Keratinocyte (primary cell): ENCODE data around the gene STKLD1. TPM values are rescaled to one million over a fixed set of nuclear protein-coding genes. Genes with fewer than 3 reads are reported as not detected.

ENCODE experiments used
- DNase-seq: peaks from one replicate; pipeline ENCODE4 v3.0.0-alpha.2; 2011; ENCODE audit warnings: low read depth, missing footprints, low spot score
- FAIRE-seq: peaks from 2 replicates; lab custom pipeline; 2011; peaks lifted over from hg19 to GRCh38; lab: Jason Lieb, UNC
- H2AFZ ChIP-seq: 2 replicates; pipeline ENCODE4 v1.6.0; 2012; ENCODE audit warnings: low read length, control low read depth, inconsistent platforms; ENCODE audit not compliant: control insufficient read depth
- H3K27ac ChIP-seq: 2 replicates; pipeline ENCODE4 v1.5.1; 2011; ENCODE audit warnings: low read length; ENCODE audit not compliant: control insufficient read depth, insufficient read depth
- H3K27me3 ChIP-seq: 3 replicates; pipeline ENCODE4 v1.6.0; 2011; ENCODE audit warnings: low read length; ENCODE audit not compliant: control insufficient read depth, insufficient read depth; ENCODE audit errors: extremely low read depth
- H3K36me3 ChIP-seq, 2 experiments: 2 replicates in 1 of 2; 3 replicates in 1 of 2; pipeline ENCODE4 v1.5.1; 2011; ENCODE audit warnings: low read length in 2 of 2, mild to moderate bottlenecking in 1 of 2; ENCODE audit not compliant: control insufficient read depth in 2 of 2, insufficient read depth in 2 of 2; ENCODE audit errors: extremely low read depth in 1 of 2
- H3K4me1 ChIP-seq: 3 replicates; pipeline ENCODE4 v1.5.1; 2011; ENCODE audit warnings: low read length; ENCODE audit not compliant: control insufficient read depth, insufficient read depth; ENCODE audit errors: extremely low read depth
- H3K4me2 ChIP-seq: 3 replicates; pipeline ENCODE4 v1.6.0; 2011; ENCODE audit warnings: low read depth, low read length; ENCODE audit not compliant: control insufficient read depth, insufficient read depth; ENCODE audit errors: extremely low read depth
- H3K4me3 ChIP-seq, 3 experiments: fragments of 200-600 bp in 1 of 3; sonication (generic) in 1 of 3; 2 replicates in 2 of 3; 3 replicates in 1 of 3; pipeline ENCODE4 v1.5.1; 2011 to 2016; ENCODE audit warnings: low read length in 3 of 3, mild to moderate bottlenecking in 3 of 3, control low read depth in 2 of 3, inconsistent platforms in 1 of 3, low read depth in 1 of 3, mixed read lengths in 1 of 3, mixed run types in 1 of 3, moderate library complexity in 1 of 3; ENCODE audit not compliant: control insufficient read depth in 2 of 3, insufficient read depth in 2 of 3; ENCODE audit errors: extremely low read depth in 1 of 3
- H3K79me2 ChIP-seq: 2 replicates; pipeline ENCODE4 v1.6.0; 2012; ENCODE audit warnings: low read length; ENCODE audit not compliant: control insufficient read depth, insufficient read depth
- H3K9ac ChIP-seq: 3 replicates; pipeline ENCODE4 v1.6.0; 2011; ENCODE audit warnings: low read length; ENCODE audit not compliant: control insufficient read depth, insufficient read depth; ENCODE audit errors: extremely low read depth
- H3K9me1 ChIP-seq: 3 replicates; pipeline ENCODE4 v1.6.0; 2011; ENCODE audit warnings: low read length; ENCODE audit not compliant: control insufficient read depth, insufficient read depth; ENCODE audit errors: extremely low read depth
- H3K9me3 ChIP-seq: 2 replicates; pipeline ENCODE4 v1.5.1; 2012; ENCODE audit warnings: low read depth, low read length; ENCODE audit not compliant: control insufficient read depth
- H4K20me1 ChIP-seq: 3 replicates; pipeline ENCODE4 v1.6.0; 2011; ENCODE audit warnings: low read length; ENCODE audit not compliant: control insufficient read depth, insufficient read depth; ENCODE audit errors: extremely low read depth
- CTCF ChIP-seq, 3 experiments: IDR thresholded peaks in 1 of 3; conservative IDR thresholded peaks in 1 of 3; optimal IDR thresholded peaks in 1 of 3; 2 replicates in 2 of 3; 3 replicates in 1 of 3; pipeline versions ENCODE3 to v1.5.1; 2011; ENCODE audit warnings: low read length in 3 of 3, mild to moderate bottlenecking in 3 of 3, moderate library complexity in 2 of 3, control low read depth in 1 of 3, inconsistent platforms in 1 of 3; ENCODE audit not compliant: insufficient read depth in 2 of 3; ENCODE audit errors: extremely low read depth in 1 of 3
- EZH2 ChIP-seq: IDR thresholded peaks from one replicate; pipeline ENCODE4 v1.6.1; 2012; ENCODE audit warnings: inconsistent platforms, mild to moderate bottlenecking, low read length, moderate library complexity
- dilution Hi-C: fragments of 300-500 bp; cut with MboI; formaldehyde crosslinking; loops from one replicate; pipeline ENCODE4 v1.7.0; 2020; ENCODE audit warnings: low sequenced_read_pairs; ENCODE audit not compliant: extremely low pct_ligation_motif_present
- polyA plus RNA-seq, 5 experiments: library from polyadenylated mRNA; depleted of rRNA in 3 of 5; stranded (reverse) in 3 of 5; stranded (forward) in 1 of 5; unstranded in 1 of 5; fragments of >200 nt; gene quantifications; 1 replicate in 1 of 5; 2 replicates in 3 of 5; 3 replicates in 1 of 5; pipeline versions ENCODE4 v1.2.1 to v1.2.3, GENCODE V29; 2011 to 2012; ENCODE audit warnings: missing spikeins in 2 of 5, low read depth in 1 of 5, low replicate concordance in 1 of 5

The STKLD1 gene
- polyA plus RNA-seq, 1 donor (not counting 4 experiments of a cell fraction or from before 2014, with no cell fraction given) = 0.77 TPM

GRCh38 chr9:133384736-133385321 lies 8.7 kb downstream of the STKLD1 start:
- dilution Hi-C loops = no loop called here
- H3K9me3 ChIP-seq = no peaks in the 10 kb centered on the region
- H3K9me1 ChIP-seq = no peaks in the 10 kb centered on the region
- no peak overlapping the region for H3K4me3 ChIP-seq
- H3K4me1 ChIP-seq = peaks cover 9% of the 10 kb centered on the region
- H2AFZ ChIP-seq = no peak overlapping the region
- H3K36me3 ChIP-seq = no peaks in the 10 kb centered on the region
- no peak for DNase-seq
- no peak overlapping the region for H3K27ac ChIP-seq
- H3K27me3 ChIP-seq = no peaks in the 10 kb centered on the region
- no peak for FAIRE-seq
- no peaks in the 10 kb centered on the region for H4K20me1 ChIP-seq
- H3K9ac ChIP-seq = no peak overlapping the region
- H3K4me2 ChIP-seq = no peak overlapping the region
- TF ChIP-seq CTCF (optimal IDR thresholded peaks at IDR 0.05 in 1 of 3, IDR thresholded peaks at IDR 0.05 in 1 of 3, conservative IDR thresholded peaks at IDR 0.05 in 1 of 3; ENCODE audit: extremely low read depth in 1 of 3, insufficient read depth in 2 of 3, low read length in 3 of 3) (no peak), EZH2 (no peak)
- no peaks in the 10 kb centered on the region for H3K79me2 ChIP-seq

GRCh38 chr9:133385452-133385851 lies 9.3 kb downstream of the STKLD1 start:
- H3K9me3 ChIP-seq = no peaks in the 10 kb centered on the region

More at GRCh38 chr9:133385452-133385851, 9.3 kb downstream of the STKLD1 start:
- Histone ChIP-seq H3K4me2 (no peak overlapping the region), H3K27ac (no peak overlapping the region), H3K79me2 (no peaks in the 10 kb centered on the region), H2AFZ (no peak overlapping the region), H3K27me3 (no peaks in the 10 kb centered on the region), H3K9me1 (no peaks in the 10 kb centered on the region), H3K4me3 (no peak overlapping the region), H3K4me1 (peaks cover 9% of the 10 kb centered on the region), H4K20me1 (no peaks in the 10 kb centered on the region), H3K36me3 (no peaks in the 10 kb centered on the region), H3K9ac (no peak overlapping the region)
- TF ChIP-seq EZH2 (no peak), CTCF (optimal IDR thresholded peaks at IDR 0.05 in 1 of 3, IDR thresholded peaks at IDR 0.05 in 1 of 3, conservative IDR thresholded peaks at IDR 0.05 in 1 of 3; ENCODE audit: extremely low read depth in 1 of 3, insufficient read depth in 2 of 3, low read length in 3 of 3) (no peak)
- dilution Hi-C loops = no loop called here
- FAIRE-seq (no peak), DNase-seq (no peak)
